ENCODE measurements around the gene CSTF1.

DNA sequence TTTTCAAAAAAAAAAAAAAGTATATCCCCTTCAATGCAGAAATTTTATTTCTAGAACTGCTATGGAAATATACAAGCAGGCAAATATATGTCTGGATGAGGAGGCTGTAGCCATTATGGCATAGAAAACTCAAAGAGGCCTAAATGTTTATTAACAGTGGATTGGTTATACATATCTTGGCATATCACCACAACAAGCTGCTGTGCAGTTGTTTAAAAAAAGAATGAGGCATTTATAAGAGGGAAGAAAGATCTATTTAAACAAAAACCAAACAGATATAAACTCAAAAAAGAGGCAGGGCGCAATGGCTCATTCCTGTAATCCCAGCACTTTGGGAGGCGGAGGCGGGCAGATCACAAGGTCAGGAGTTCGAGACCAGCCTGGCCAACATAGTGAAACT lies 45.8 kb downstream of the CSTF1 start:
- TF ChIP-seq FOXM1 (IDR thresholded peaks at IDR 0.05; ENCODE audit: borderline replicate concordance) = no peak
- no peak for TF ChIP-seq LEF1 (IDR thresholded peaks at IDR 0.05; ENCODE audit: borderline replicate concordance)
- no peak for TF ChIP-seq SUZ12 (IDR thresholded peaks at IDR 0.05)

All from HEK293T (cell line).